Stimulated activated CD4-positive, alpha-beta T cell treated with anti-CD3 and anti-CD28 coated beads, Interleukin-12 subunit alpha, Interleukin-12 subunit beta, amount 100 ng/mL, for 4 hours (primary cell): ENCODE results near the gene PLEKHO2.
"Not testable (repeated sequence)": the region's sequence is repeated elsewhere in the genome, so short reads cannot be mapped to it uniquely, and the experiment has no call there.

Source experiments
- DNase-seq: peaks from one replicate; pipeline ENCODE4 v3.0.0-alpha.2; 2020

The PLEKHO2 gene

DNA sequence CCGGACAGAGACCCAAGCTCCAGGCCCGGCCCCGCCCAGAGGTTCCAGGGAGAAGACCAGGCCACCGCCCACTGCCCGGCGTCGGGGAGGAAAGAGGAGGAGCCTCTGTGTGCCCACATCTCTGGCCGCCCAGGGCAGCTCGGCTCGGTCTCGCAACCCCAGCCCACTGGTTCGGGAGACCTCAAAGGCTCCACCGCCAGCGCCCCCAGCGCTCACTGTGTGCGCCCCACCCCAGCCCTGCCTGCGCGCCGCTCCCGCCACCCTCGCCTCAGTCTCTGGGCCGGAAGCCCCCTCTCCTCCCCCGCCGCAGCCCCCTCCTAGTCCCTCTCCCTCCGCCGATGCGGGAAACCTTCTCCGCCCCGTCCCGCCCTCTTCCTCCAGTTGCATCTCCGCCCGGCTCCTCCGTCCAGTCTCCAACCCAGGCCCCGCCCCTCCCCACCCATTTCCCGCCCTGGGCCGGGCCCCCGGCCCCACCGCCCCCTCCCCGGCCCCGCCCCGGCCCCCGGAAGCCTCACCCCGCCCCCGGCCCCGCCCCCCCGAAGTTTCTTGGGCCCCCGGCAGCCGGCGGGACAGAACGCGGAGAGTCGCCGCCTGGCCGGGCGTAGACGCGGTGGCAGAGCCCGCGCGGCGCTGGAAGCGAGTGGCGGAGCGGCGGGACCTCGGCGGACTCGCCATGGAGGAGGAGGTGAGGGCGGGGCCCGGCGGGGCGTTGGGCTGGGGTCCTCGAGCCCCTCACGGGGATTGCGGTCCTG, at the start of gene PLEKHO2:
TSS of gene PLEKHO2 (plus strand) at position 572 of the 752 bp plus-strand sequence. CDS start at position 674, 102 bp downstream.
- DNase-seq, result peak; percentile 81

GRCh38 chr15:64792282-64792681, 49.4 kb upstream of the PLEKHO2 start:
- DNase-seq, result no peak

DNA sequence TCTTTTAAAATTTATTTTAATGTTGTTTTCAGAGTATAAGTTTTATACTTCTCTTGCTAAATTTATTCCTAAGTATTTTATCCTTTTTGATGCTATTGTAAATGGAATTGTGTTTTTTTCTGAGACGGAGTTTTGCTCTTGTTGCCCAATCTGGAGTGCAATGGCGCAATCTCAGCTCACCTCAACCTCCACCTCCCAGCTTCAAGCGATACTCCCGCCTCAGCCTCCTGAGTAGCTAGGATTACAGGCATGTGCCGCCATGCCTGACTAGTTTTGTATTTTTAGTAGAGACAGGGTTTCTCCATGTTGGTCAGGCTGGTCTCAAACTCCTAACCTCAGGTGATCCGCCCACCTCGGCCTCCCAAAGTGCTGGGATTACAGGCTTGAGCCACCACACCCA, 46.4 kb upstream of the PLEKHO2 start:
- not testable (repeated sequence) for DNase-seq

DNA sequence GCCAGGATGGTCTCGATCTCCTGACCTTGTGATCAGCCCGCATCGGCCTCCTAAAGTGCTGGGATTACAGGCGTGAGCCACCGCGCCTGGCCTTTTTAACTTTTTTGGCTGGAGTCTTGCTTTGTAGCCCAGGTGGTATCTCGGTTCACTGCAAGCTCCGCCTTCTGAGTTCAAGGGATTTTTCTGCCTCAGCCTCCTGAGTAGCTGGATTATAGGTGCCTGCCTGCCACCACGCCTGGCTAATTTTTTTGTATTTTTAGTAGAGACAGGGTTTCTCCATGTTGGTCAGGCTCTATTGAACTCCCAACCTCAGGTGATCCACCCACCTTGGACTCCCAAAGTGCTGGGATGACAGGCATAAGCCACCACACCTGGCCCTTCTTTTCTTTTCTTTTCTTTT, 45.8 kb upstream of the PLEKHO2 start:
- not testable (repeated sequence) for DNase-seq

- not testable (repeated sequence) for DNase-seq
Measured at GRCh38 chr15:64798905-64799304, 42.8 kb upstream of the PLEKHO2 start.

- DNase-seq, result no peak
Measured at GRCh38 chr15:64800476-64800875, 41.2 kb upstream of the PLEKHO2 start.

DNA sequence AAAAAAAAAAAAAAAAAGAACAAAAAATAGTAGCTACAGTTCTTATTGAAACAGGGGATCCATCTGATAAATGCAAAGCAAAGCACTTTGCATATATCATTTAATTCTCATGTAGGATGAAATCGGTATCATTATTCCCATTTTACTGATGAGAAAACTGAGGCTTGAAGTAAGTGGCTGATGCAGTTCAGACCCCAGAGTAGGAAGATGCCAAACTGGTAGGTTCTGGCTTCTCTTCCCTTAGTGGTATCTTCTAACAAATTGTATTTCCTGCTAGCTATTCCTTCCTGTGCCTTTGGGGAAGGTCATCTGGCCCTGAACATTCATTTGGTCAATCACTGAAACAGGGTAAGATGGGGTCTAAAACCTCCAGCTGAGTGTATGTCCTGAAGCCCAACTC, 38.2 kb upstream of the PLEKHO2 start:
- DNase-seq, result no peak

- DNase-seq, result no peak
Measured at GRCh38 chr15:64804619-64805018, 37.1 kb upstream of the PLEKHO2 start.

- no peak for DNase-seq
Measured at GRCh38 chr15:64806509-64806908, 35.2 kb upstream of the PLEKHO2 start.

- no peak for DNase-seq
Measured at GRCh38 chr15:64807051-64807749, 34.5 kb upstream of the PLEKHO2 start.

GRCh38 chr15:64807751-64808222, 33.9 kb upstream of the PLEKHO2 start:
- no peak for DNase-seq

DNA sequence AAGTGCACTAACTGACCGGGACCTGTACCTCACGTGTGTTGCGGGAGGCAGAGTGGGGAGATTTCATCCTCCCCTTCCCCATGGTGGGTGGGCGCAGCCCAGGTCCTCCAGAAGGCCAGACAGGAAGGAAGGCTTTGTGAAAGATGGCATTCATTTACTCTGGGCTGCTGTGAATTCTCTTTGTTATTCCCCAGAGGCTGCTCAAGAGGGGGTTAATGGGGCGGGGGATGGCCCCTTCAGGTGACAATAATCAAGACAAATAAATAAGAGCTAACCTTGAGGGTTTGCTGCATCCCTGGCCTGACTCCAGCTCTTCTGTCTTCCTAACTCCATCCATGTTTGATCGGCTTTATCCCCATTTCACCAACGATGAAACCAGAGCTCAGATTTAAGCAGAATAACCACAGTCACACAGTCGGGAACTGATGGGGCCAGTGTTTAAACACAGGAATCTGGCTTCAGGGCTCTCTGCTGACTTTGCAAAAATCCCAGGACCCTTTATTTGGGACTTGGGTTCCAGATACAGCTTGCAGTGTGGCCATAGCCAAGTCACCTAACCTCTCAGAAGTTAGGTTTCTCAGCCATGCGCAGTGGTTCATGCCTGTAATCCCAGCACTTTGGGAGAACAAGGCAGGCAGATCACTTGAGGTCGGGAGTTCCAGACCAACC, 32.8 kb upstream of the PLEKHO2 start:
- DNase-seq, result no peak

GRCh38 chr15:64809649-64810496, 31.8 kb upstream of the PLEKHO2 start:
- peak; percentile 68 for DNase-seq

DNA sequence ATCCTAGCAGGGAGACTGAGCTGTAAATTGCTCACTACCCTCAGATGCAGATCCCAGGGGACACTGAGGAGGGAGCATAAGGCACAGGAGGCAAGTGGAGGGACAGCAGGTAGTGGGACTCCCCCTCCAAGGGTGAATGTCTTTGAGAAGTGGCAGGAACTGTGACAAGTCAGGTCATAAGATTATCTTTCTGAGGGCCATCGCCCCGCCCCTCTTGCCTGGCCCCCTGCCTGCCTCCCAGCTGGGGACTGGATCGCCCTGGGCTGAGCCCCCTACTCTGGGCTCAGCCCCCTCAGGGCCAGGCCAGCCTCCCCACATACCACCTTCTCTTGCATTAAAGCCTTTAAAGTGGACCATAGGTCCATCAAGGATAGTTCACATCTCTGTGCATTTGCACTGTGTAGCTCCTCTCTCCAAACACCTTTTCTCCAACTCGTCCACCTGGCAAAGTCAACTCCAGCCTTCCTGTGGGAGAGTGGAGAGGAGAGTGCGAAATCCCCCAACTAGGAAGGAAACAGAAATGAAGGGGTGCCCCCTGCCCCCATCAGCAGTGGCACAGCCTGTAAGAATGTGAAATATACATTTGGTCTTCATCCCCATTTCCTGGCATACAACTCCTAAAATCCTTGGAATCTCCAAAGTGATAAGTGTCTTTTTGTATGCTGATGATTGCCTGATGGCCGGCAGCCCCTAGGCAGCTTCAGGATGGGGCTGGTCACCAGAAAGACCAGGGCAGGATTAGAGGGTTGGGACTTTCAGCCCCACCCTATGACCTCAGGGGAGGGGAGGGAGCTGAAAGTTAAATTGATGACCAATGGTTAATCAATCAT, 31.0 kb upstream of the PLEKHO2 start:
- DNase-seq, result no peak

DNA sequence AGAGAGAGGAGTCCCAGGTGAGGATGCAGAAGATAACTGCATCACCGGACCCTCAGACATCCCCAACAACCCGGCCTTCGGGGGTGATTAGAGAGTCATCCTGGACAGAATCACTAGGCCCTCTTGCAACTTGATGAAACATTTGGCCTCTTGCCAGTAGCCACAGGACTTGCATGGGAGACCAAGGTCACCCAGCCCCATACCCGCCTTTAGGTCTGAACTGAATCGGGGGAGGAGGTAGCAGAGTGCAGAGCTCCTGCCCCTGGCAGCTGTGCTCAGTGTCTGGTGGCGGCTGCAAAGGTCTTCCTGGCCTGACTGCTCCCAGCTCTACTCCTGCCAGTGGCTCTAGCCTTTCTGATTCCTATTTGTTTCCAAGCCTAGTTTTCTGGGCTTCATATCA, 28.6 kb upstream of the PLEKHO2 start:
- DNase-seq, result no peak

DNA sequence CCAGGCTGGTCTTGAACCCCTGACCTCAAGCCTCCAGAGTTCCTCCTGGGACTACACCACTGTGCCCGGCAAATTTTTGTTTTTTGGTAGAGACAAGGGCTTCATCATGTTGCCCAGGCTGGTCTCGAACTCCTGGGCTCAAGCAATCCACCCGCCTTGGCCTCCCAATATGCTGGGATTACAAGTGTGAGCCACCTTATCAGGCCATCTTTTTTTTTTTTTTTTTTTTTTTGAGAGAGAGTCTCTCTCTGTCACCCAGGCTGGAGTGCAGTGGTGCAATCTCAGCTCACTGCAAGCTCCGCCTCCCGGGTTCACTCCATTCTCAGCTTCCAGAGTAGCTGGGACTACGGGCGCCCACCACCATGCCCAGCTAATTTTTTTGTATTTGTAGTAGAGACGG, 27.4 kb upstream of the PLEKHO2 start:
- not testable (repeated sequence) for DNase-seq

GRCh38 chr15:64814965-64815364, 26.8 kb upstream of the PLEKHO2 start:
- DNase-seq, result not testable (repeated sequence)

GRCh38 chr15:64816452-64816851, 25.3 kb upstream of the PLEKHO2 start:
- DNase-seq, result no peak

GRCh38 chr15:64824929-64825430, 16.7 kb upstream of the PLEKHO2 start:
- no peak for DNase-seq

DNA sequence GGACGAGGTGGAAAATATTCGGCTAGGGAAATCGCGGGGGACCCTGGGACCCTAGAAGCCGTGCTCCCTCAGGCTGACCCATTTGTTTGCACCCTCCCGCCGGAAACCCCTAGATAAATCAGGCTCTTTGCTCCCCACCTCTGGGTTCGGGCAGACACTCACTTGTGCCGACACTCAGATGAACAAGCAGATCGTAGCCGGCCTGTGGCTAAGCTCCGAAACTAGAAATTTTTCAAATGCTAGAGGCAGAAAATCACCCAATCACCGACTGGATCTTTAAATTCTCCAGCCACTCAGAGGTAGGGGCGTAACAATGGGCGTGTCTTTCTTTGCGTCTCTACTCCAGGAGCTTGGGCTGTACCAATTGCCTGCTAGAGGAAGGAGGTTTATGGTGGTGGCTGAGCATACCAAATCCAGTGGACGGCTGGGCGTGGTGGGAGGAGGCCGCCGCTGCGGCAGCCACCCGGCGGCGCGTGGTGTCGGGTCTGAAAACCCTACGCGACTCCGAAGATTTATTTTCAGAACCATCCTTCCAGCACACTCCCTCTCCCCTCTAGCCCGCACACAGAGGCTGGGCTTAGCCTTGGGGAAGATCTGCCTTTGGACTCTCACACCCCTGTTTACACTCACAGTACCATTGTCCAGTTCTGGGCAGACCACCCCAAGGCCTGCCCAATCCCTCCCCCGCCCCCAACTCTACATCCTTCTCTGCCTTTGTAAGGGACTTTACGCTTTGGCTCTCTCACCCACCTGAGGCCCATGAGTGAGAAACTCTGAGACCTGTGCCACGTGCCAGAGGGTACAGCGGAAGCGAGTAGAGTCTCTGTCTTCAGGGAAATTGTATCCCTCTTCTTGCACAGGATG, 16.1 kb upstream of the PLEKHO2 start, which contains the start of gene PIF1:
TSS of gene PIF1 (minus strand) at position 217 of the 864 bp plus-strand sequence. CDS start 1,312 bp downstream, outside the sequence.
- peak; percentile 68 for DNase-seq
